IMR-90 (cell line): ENCODE data around the gene NCAM1. TPM values are rescaled to one million over a fixed set of nuclear protein-coding genes. Genes with fewer than 3 reads are reported as not detected.

Source experiments
- ATAC-seq: fragments of 200-7000 bp; cut with Tn5 transposase; 2 replicates; pipeline ENCODE4 v1.9.1; 2020; ENCODE audit warnings: low read depth, mild to moderate bottlenecking, moderate library complexity
- BruUV-seq: library from RNA; stranded (reverse); fragments of 400-500 nt; replicated peaks from 2 replicates; lab custom pipeline; 2021; lab: Mats Ljungman, UMichigan
- CTCF ChIA-PET: fragments of 300-600 bp; formaldehyde crosslinking; extraction: SDS; loops from one replicate; lab custom pipeline; 2021; ENCODE audit warnings: antibody characterized with exemption; lab: Yijun Ruan, JAX
- POLR2A ChIA-PET: fragments of 300-600 bp; sonication (Branson Sonifier 250); formaldehyde crosslinking; loops from one replicate; lab custom pipeline; 2022; ENCODE audit warnings: antibody characterized with exemption; ENCODE audit not compliant: unreplicated experiment; lab: Charles Lee
- DNase-seq: peaks from one replicate; pipeline ENCODE4 v3.0.0; 2013
- H2AFZ ChIP-seq: replicated peaks from 2 replicates; pipeline ENCODE3; 2013; ENCODE audit warnings: low read length, mild to moderate bottlenecking; ENCODE audit not compliant: poor library complexity
- H2AK5ac ChIP-seq: 2 replicates; pipeline ENCODE4 v1.6.1; 2013; ENCODE audit warnings: low read depth, low read length, inconsistent platforms
- H2AK9ac ChIP-seq: replicated peaks from 2 replicates; pipeline ENCODE3; 2013; ENCODE audit warnings: mild to moderate bottlenecking, low read depth, low read length, moderate library complexity; ENCODE audit not compliant: poor library complexity
- H2BK120ac ChIP-seq: 2 replicates; pipeline ENCODE4 v1.6.1; 2013; ENCODE audit warnings: low read depth, low read length, inconsistent platforms
- H2BK15ac ChIP-seq: 3 replicates; pipeline ENCODE4 v1.6.1; 2013; ENCODE audit warnings: low read depth, low read length, inconsistent platforms
- H2BK20ac ChIP-seq: 2 replicates; pipeline ENCODE4 v1.6.1; 2013; ENCODE audit warnings: low read depth, mild to moderate bottlenecking, inconsistent platforms, low read length, moderate library complexity
- H2BK5ac ChIP-seq: 2 replicates; pipeline ENCODE4 v1.6.1; 2013; ENCODE audit warnings: mild to moderate bottlenecking, low read depth, low read length, inconsistent platforms; ENCODE audit not compliant: poor library complexity, severe bottlenecking
- H3K14ac ChIP-seq: replicated peaks from 2 replicates; pipeline ENCODE4 v1.6.1; 2013; ENCODE audit warnings: low read depth, low read length, inconsistent platforms
- H3K18ac ChIP-seq: 2 replicates; pipeline ENCODE4 v1.6.1; 2013; ENCODE audit warnings: low read depth, low read length, control low read depth
- H3K23ac ChIP-seq: 2 replicates; pipeline ENCODE4 v1.6.1; 2013; ENCODE audit warnings: low read depth, low read length, inconsistent platforms
- H3K27ac ChIP-seq: 2 replicates; pipeline ENCODE4 v1.5.1; 2013; ENCODE audit warnings: mild to moderate bottlenecking, control low read depth, low read length; ENCODE audit not compliant: insufficient read depth
- H3K27me3 ChIP-seq: 2 replicates; pipeline ENCODE4 v1.6.1; 2013; ENCODE audit warnings: low read length; ENCODE audit not compliant: control insufficient read depth, insufficient read depth
- H3K36me3 ChIP-seq: 2 replicates; pipeline ENCODE4 v1.6.1; 2013; ENCODE audit warnings: low read length, mixed read lengths; ENCODE audit not compliant: control insufficient read depth, insufficient read depth
- H3K4ac ChIP-seq: 2 replicates; pipeline ENCODE4 v1.6.1; 2013; ENCODE audit warnings: low read depth, low read length, inconsistent platforms
- H3K4me1 ChIP-seq: 2 replicates; pipeline ENCODE4 v1.6.1; 2013; ENCODE audit warnings: low read length, mixed read lengths; ENCODE audit not compliant: control insufficient read depth, insufficient read depth
- H3K4me2 ChIP-seq: 2 replicates; pipeline ENCODE4 v1.6.1; 2013; ENCODE audit warnings: low read depth, mild to moderate bottlenecking, control low read depth, low read length, moderate library complexity
- H3K4me3 ChIP-seq: 2 replicates; pipeline ENCODE4 v1.5.1; 2013; ENCODE audit warnings: low read depth, mild to moderate bottlenecking, control low read depth, low read length, moderate library complexity; ENCODE audit not compliant: insufficient read depth
- H3K56ac ChIP-seq: 2 replicates; pipeline ENCODE4 v1.6.1; 2013; ENCODE audit warnings: low read length, inconsistent platforms; ENCODE audit not compliant: insufficient read depth; ENCODE audit errors: extremely low read depth
- H3K79me1 ChIP-seq, 2 experiments: 2 replicates each; pipeline ENCODE4 v1.6.1; 2013; ENCODE audit warnings: low read length in 2 of 2, inconsistent platforms in 1 of 2, low read depth in 1 of 2
- H3K9ac ChIP-seq: 2 replicates; pipeline ENCODE4 v1.6.1; 2013; ENCODE audit warnings: low read depth, low read length, control low read depth
- H3K9me1 ChIP-seq: 2 replicates; pipeline ENCODE4 v1.6.1; 2013; ENCODE audit warnings: low read length, inconsistent platforms; ENCODE audit not compliant: insufficient read depth
- H3K9me3 ChIP-seq: 2 replicates; pipeline ENCODE4 v1.6.1; 2013; ENCODE audit warnings: low read length; ENCODE audit not compliant: control insufficient read depth, insufficient read depth
- H4K20me1 ChIP-seq: 2 replicates; pipeline ENCODE4 v1.6.1; 2013; ENCODE audit warnings: low read length, inconsistent platforms; ENCODE audit not compliant: insufficient read depth
- H4K5ac ChIP-seq: 2 replicates; pipeline ENCODE4 v1.6.1; 2013; ENCODE audit warnings: mild to moderate bottlenecking, low read depth, low read length, control low read depth
- H4K8ac ChIP-seq, 2 experiments: 2 replicates each; pipeline ENCODE4 v1.6.1; 2013; ENCODE audit warnings: low read depth in 2 of 2, low read length in 2 of 2, control low read depth in 1 of 2, inconsistent platforms in 1 of 2
- H4K91ac ChIP-seq: 2 replicates; pipeline ENCODE4 v1.6.1; 2013; ENCODE audit warnings: low read depth, low read length, inconsistent platforms; ENCODE audit not compliant: insufficient read depth
- MAFK ChIP-seq: IDR thresholded peaks from 2 replicates; pipeline ENCODE4 v1.6.1; 2012; ENCODE audit warnings: low read depth, low read length, improper control_type of control experiment
- MAZ ChIP-seq: IDR thresholded peaks from 2 replicates; pipeline ENCODE4 v1.6.1; 2012; ENCODE audit warnings: low read depth, mild to moderate bottlenecking, low read length, improper control_type of control experiment, moderate library complexity, borderline replicate concordance
- POLR2A ChIP-seq: IDR thresholded peaks from 2 replicates; pipeline ENCODE4 v1.6.1; 2012; ENCODE audit warnings: mild to moderate bottlenecking, low read depth, low read length
- USF2 ChIP-seq: fragments of 150-350 bp; IDR thresholded peaks from 2 replicates; pipeline ENCODE4 v1.6.1; 2017; ENCODE audit warnings: mild to moderate bottlenecking, antibody characterized with exemption, low read length, low read depth
- WGBS, 2 experiments: methylation state at CpG; one replicate each; pipeline versions ENCODE4 v1.1.5 to v1.1.7; 2013; ENCODE audit warnings: missing lambda C conversion rate in 2 of 2; ENCODE audit not compliant: insufficient read length in 1 of 2; ENCODE audit errors: extremely low coverage in 2 of 2; 5-methylcytosine and 5-hydroxymethylcytosine counted together
- dilution Hi-C: fragments of 300-500 bp; cut with HindIII; formaldehyde crosslinking; loops from one replicate; pipeline ENCODE4 v1.14.3; 2018; ENCODE audit warnings: low sequenced_read_pairs; ENCODE audit not compliant: unreplicated experiment
- in situ Hi-C: fragments of 300-500 bp; cut with MboI; formaldehyde crosslinking; loops from 3 replicates; pipeline ENCODE4 v1.14.3; 2019; ENCODE audit warnings: low sequenced_read_pairs, inconsistent platforms, mixed read lengths
- intact Hi-C: fragments of 100-400 bp; cut with micrococcal nuclease; formaldehyde crosslinking; loops from 2 replicates; pipeline ENCODE4 v1.10.0; 2022
- polyA plus RNA-seq, 3 experiments: library from polyadenylated mRNA; depleted of rRNA; stranded (reverse); fragments of >200 nt; gene quantifications; 2 replicates each; pipeline ENCODE4 v1.2.3, GENCODE V29; 2012; ENCODE audit warnings: low replicate concordance in 1 of 3
- total RNA-seq: library from RNA; depleted of rRNA; stranded (reverse); fragments of >200 nt; gene quantifications from 2 replicates; pipeline ENCODE4 v1.2.3, GENCODE V29; 2012

Gene NCAM1
- total and polyA plus RNA-seq, 2 of the 4 experiments (the other 2 are of a cell fraction): 0.09 to 0.18 TPM

- Histone ChIP-seq H3K27ac (no peak overlapping the region), H3K4me3 (no peak overlapping the region), H3K4ac (no peak overlapping the region), H4K5ac (no peak overlapping the region), H2AK5ac (no peak overlapping the region), H3K4me1 (no peaks in the 10 kb centered on the region), H3K36me3 (no peaks in the 10 kb centered on the region), H2BK5ac (no peak overlapping the region), H3K9me1 (no peaks in the 10 kb centered on the region), H2AK9ac (no peak overlapping the region), H3K79me1 (no peaks in the 10 kb centered on the region), H2AFZ (no peak overlapping the region), H2BK20ac (no peak overlapping the region), H3K23ac (no peak overlapping the region), H3K27me3 (no peaks in the 10 kb centered on the region), H4K91ac (no peak overlapping the region), H3K14ac (no peak overlapping the region), H3K4me2 (no peak overlapping the region), H2BK120ac (no peak overlapping the region), H3K9me3 (peaks cover 5% of the 10 kb centered on the region; the same call in 1 of the 2 replicates), H4K20me1 (no peaks in the 10 kb centered on the region), H2BK15ac (no peak overlapping the region), H3K9ac (no peak overlapping the region), H3K18ac (no peak overlapping the region), H3K56ac (no peak overlapping the region), H4K8ac (no peak overlapping the region)
- TF ChIP-seq MAZ (no peak), POLR2A (no peak), USF2 (no peak), MAFK (no peak)
- BruUV-seq: no TSS peak
- in situ Hi-C loops: no loop called here
- CTCF ChIA-PET: no interaction called here
- dilution Hi-C loops: no loop called here
- intact Hi-C loops: no loop called here
- no peak for ATAC-seq
- no peak for DNase-seq
- POLR2A ChIA-PET: no interaction called here
- WGBS, 2 experiments: no CpG with 5 or more reads among the region's 4 CpGs
Observed at GRCh38 chr11:113019711-113020110, 58.5 kb downstream of the NCAM1 start.
